Transverse colon (tissue), 4 donors: ENCODE results near the gene RHO.

Experiments
- EP300 ChIP-seq: sonication (generic); formaldehyde crosslinking; IDR thresholded peaks from one replicate; pipeline ENCODE4 v1.6.1; 2017; ENCODE audit warnings: antibody characterized with exemption, low read depth
- POLR2A ChIP-seq: fragments of 450-650 bp; IDR thresholded peaks from one replicate; pipeline ENCODE4 v1.6.1; 2016; ENCODE audit warnings: antibody characterized with exemption, mild to moderate bottlenecking, moderate library complexity
- POLR2AphosphoS5 ChIP-seq, 3 donors: sonication (generic); formaldehyde crosslinking; IDR thresholded peaks; one replicate each; pipeline ENCODE4 v1.6.1; 2016; ENCODE audit warnings: antibody characterized with exemption in 3 of 3
- TF ChIP-seq, protein P1 (sequence below), 5 experiments: fragments of 200-600 bp in 3 of 5; fragments of 450-650 bp in 2 of 5; sonication (generic) in 3 of 5; IDR thresholded peaks; 1 replicate in 2 of 5; 2 replicates in 3 of 5; pipeline ENCODE4 v1.5.1; 2016 to 2017; ENCODE audit warnings: antibody characterized with exemption in 5 of 5, inconsistent platforms in 3 of 5, mild to moderate bottlenecking in 2 of 5, moderate library complexity in 1 of 5

GRCh38 chr3:129574206-129574605 lies 45.8 kb downstream of the RHO start:
- TF ChIP-seq, protein P1, sequence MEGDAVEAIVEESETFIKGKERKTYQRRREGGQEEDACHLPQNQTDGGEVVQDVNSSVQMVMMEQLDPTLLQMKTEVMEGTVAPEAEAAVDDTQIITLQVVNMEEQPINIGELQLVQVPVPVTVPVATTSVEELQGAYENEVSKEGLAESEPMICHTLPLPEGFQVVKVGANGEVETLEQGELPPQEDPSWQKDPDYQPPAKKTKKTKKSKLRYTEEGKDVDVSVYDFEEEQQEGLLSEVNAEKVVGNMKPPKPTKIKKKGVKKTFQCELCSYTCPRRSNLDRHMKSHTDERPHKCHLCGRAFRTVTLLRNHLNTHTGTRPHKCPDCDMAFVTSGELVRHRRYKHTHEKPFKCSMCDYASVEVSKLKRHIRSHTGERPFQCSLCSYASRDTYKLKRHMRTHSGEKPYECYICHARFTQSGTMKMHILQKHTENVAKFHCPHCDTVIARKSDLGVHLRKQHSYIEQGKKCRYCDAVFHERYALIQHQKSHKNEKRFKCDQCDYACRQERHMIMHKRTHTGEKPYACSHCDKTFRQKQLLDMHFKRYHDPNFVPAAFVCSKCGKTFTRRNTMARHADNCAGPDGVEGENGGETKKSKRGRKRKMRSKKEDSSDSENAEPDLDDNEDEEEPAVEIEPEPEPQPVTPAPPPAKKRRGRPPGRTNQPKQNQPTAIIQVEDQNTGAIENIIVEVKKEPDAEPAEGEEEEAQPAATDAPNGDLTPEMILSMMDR (IDR thresholded peaks at IDR 0.05) = no peak
- no peak for TF ChIP-seq EP300
- no peak for TF ChIP-seq POLR2AphosphoS5 (IDR thresholded peaks at IDR 0.05)
- TF ChIP-seq POLR2A = no peak
